Mucosa of rectum (tissue), 2 donors: Measurements from ENCODE around the gene DOCK1.

Experiments used
- H3K27ac ChIP-seq, 2 donors: one replicate each; pipeline ENCODE4 v1.7.0; 2013; ENCODE audit warnings: inconsistent platforms in 2 of 2, low read depth in 2 of 2, low read length in 2 of 2
- H3K27me3 ChIP-seq, 2 donors: one replicate each; pipeline ENCODE4 v1.7.0; 2013; ENCODE audit warnings: low read length in 2 of 2; ENCODE audit not compliant: control insufficient read depth in 2 of 2, insufficient read depth in 2 of 2
- H3K36me3 ChIP-seq, 2 donors: one replicate each; pipeline ENCODE4 v1.7.0; 2013; ENCODE audit warnings: low read length in 2 of 2; ENCODE audit not compliant: control insufficient read depth in 2 of 2, insufficient read depth in 2 of 2
- H3K4me1 ChIP-seq, 2 donors: one replicate each; pipeline ENCODE4 v1.7.0; 2013; ENCODE audit warnings: low read length in 2 of 2, mild to moderate bottlenecking in 1 of 2; ENCODE audit not compliant: control insufficient read depth in 2 of 2, insufficient read depth in 2 of 2
- H3K4me3 ChIP-seq, 2 donors: one replicate each; pipeline ENCODE4 v1.7.0; 2013; ENCODE audit warnings: low read length in 2 of 2
- H3K9ac ChIP-seq, 2 donors: one replicate each; pipeline ENCODE4 v1.7.0; 2013; ENCODE audit warnings: low read length in 2 of 2, low read depth in 1 of 2, mild to moderate bottlenecking in 1 of 2
- H3K9me3 ChIP-seq, 2 donors: one replicate each; pipeline ENCODE4 v1.7.0; 2013; ENCODE audit warnings: low read length in 2 of 2; ENCODE audit not compliant: control insufficient read depth in 2 of 2
- donor health status: healthy.
- donor health status: Normal muscosa, but diverticular disease.

Gene DOCK1

DNA sequence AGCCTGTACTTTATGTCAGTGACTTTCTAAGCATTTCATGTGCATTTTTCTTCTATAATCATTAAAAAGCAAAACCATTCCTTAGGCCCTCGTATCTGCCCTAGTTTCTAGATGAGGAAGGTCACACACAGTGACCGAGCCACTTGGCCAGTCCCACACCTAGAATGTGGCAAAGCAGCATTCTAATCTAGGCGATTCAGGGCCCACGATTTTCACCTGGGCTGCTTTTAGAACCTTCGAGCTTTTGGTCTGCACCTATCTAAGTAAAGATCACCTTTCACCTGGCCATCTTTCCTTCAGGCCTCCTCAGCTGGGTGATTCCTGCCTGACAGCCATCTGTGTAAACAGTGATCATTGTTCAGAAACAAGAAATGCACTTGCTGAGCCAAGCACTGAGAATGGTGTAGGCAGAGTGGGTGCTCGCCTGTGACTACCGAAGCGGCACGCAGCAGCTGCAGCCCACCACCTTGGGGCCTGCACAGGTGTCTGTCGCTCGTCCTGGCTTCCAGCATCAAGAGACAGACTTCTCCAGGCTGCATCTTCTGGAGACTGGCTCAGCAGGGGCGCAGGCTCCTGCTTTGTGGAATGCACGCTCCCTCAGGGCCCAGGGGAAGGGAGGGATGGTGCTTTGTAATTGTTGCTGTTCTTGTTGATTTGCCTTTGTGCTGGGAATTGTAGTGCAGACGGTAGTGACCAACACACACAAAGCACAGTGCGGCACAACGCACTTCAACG, 440.2 kb downstream of the DOCK1 start:
- Histone ChIP-seq H3K27ac (no peak overlapping the region), H3K4me3 (no peak overlapping the region), H3K27me3 (no peaks in the 10 kb centered on the region), H3K9ac (no peak overlapping the region), H3K9me3 (no peaks in the 10 kb centered on the region), H3K4me1 (no peaks in the 10 kb centered on the region), H3K36me3 (peaks cover 15 to 16% of the 10 kb centered on the region in 2 donors)

DNA sequence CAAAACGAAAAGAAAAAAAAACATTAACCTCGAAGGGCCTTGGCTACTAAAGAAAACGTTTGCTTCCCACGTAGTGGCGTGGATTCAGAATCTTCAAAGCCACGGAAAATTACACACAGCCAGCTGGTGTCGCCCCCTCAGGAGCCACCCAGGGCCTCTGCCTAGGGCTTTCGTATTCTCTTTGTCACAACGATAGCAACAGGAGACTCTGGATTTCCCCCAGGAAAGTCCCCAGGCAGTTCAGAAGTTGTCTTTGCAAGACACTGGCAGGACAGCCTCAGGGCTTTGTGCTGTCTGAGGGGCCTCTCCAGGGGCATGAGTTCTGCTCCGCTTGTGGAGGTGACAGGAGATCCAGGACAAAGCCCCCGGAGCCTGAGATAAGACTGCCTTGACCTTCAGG, 441.4 kb downstream of the DOCK1 start:
- no peak overlapping the region for H3K27ac ChIP-seq
- H3K9ac ChIP-seq = no peak overlapping the region
- no peak overlapping the region for H3K4me3 ChIP-seq
- no peaks in the 10 kb centered on the region for H3K4me1 ChIP-seq
- no peaks in the 10 kb centered on the region for H3K27me3 ChIP-seq
- H3K36me3 ChIP-seq = peaks cover 15 to 16% of the 10 kb centered on the region in 2 donors
- H3K9me3 ChIP-seq = no peaks in the 10 kb centered on the region

DNA sequence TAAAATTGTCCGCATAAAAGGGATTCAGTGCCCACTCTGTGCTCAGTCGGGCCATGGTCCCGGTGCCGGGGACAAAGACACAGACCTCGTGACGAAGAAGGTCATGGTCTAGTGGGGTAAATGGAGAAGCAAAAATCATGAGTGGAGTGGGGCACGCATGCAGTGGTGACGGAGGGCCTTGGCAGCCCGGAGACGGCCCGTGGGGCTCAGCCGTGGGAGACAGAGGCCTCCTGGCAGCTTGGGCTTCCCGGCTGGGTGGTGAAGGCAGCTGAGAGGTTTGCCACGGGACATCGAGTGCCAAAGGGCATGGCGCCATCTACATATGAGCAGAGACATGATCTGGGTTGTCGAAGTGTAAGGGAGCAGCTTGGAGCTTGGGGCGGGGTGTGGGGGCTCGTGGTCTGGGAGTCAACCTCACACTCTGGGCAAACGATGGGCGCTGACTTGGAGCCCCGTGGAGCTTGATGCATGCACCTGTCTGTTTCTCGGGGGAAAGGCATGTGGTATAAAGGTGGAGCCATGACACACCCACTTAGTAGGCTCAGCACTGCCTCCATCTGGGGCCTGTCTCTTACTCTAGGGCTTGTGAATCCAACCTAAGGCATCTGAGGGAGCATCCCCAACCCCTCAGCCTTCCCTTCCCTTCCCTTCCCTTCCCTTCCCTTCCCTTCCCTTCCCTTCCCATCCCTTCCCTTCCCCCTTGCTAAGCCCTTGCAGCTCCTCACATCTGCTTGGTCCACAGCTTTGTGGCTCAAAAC, 442.2 kb downstream of the DOCK1 start:
- peaks cover 15 to 16% of the 10 kb centered on the region in 2 donors for H3K36me3 ChIP-seq
- H3K9me3 ChIP-seq = no peaks in the 10 kb centered on the region
- no peaks in the 10 kb centered on the region for H3K27me3 ChIP-seq
- H3K27ac ChIP-seq = no peak overlapping the region
- H3K4me3 ChIP-seq = no peak overlapping the region
- H3K9ac ChIP-seq = no peak overlapping the region
- H3K4me1 ChIP-seq = no peaks in the 10 kb centered on the region

DNA sequence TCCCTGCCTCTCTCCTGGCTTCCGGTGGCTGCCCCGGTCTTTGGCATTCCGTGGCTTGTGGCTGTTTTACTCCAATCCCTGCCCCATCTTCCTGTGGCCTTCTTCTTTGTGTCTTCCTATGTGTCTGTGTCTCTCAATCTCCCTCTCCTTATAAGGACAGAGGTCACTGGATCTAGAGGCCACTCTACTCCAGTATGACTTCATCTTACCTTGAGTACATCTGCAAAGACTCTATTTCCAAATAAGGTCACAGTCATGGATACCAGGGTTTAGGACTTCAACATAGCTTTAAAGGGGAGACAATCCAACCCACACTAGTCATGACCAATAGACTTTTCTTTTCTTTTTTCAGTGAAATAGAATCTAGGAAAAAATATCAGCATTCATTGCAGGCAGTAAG, 444.5 kb downstream of the DOCK1 start:
- H3K9me3 ChIP-seq = no peaks in the 10 kb centered on the region
- H3K27me3 ChIP-seq = no peaks in the 10 kb centered on the region
- H3K9ac ChIP-seq = no peak overlapping the region
- H3K27ac ChIP-seq = no peak overlapping the region
- H3K4me1 ChIP-seq = no peaks in the 10 kb centered on the region
- peaks cover 8 to 10% of the 10 kb centered on the region in 2 donors for H3K36me3 ChIP-seq
- H3K4me3 ChIP-seq = no peak overlapping the region

DNA sequence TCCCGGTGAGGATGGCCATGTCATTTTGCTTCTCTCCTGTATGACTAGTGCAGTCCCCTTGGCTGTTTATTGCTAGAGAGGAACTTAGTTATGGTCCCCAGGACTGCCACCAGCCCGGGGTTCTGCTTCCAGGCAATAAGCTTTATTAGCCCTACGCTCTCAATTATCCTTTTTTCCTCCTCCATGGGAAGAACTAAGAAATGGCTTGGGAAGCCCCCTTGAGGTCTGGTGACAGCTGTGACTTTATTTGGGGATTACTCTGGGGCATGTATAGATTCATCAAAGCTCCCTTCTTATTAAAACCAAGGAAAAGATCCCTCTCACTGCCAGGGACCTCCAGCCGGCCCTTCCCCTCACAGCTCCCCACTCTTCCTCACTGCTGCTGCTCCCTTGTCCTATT, 446.3 kb downstream of the DOCK1 start:
- no peak overlapping the region for H3K9ac ChIP-seq
- no peaks in the 10 kb centered on the region for H3K9me3 ChIP-seq
- no peaks in the 10 kb centered on the region for H3K27me3 ChIP-seq
- no peak overlapping the region for H3K27ac ChIP-seq
- H3K4me1 ChIP-seq = no peaks in the 10 kb centered on the region
- peaks cover 0 to 8% of the 10 kb centered on the region in 2 donors for H3K36me3 ChIP-seq
- H3K4me3 ChIP-seq = no peak overlapping the region

DNA sequence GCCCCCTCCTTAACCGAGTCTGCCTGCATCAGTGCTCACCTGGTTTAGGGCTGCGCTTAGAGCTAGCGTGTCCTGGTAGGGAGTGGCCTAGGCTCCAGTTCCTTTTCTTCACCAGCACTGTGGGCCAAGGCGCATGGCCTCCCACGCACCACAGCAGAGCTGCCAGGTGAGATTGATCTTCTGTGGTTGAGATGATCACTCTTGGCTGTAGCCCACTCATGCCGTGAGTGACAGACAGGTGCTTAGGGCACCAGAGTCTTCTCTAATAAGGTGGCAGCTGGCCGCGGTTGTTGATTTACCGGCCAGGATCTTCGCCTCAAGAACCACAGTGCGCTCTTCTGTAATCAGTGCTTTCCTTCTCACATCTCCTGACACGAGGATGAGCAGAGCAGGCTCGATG, 448.3 kb downstream of the DOCK1 start:
- Histone ChIP-seq H3K9ac (no peak overlapping the region), H3K4me1 (no peaks in the 10 kb centered on the region), H3K4me3 (no peak overlapping the region), H3K27me3 (no peaks in the 10 kb centered on the region), H3K36me3 (peaks cover 0 to 8% of the 10 kb centered on the region in 2 donors), H3K27ac (no peak overlapping the region), H3K9me3 (no peaks in the 10 kb centered on the region)

DNA sequence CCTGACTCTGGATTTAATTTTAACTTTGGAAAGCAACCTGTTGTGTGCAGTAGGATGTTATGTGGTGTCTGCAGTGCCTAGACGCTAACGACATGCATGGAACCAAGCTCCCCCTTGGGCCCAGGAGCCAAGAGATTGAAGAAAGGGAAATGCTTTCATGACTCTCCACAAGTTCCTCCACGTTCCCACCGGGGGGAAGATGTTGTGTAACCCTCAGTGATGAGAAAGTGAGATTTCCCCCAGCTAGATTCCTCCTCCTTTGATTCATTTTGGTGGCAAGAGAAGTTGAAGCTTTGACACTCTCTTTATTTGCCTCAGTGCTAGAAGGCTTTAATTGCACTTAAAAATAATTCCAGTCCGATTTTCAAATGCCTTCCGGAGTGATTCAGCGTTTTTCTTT, 449.0 kb downstream of the DOCK1 start:
- Histone ChIP-seq H3K36me3 (peaks cover 0 to 8% of the 10 kb centered on the region in 2 donors), H3K27me3 (no peaks in the 10 kb centered on the region), H3K9me3 (no peaks in the 10 kb centered on the region), H3K4me3 (no peak overlapping the region), H3K9ac (no peak overlapping the region), H3K4me1 (no peaks in the 10 kb centered on the region), H3K27ac (no peak overlapping the region)

DNA sequence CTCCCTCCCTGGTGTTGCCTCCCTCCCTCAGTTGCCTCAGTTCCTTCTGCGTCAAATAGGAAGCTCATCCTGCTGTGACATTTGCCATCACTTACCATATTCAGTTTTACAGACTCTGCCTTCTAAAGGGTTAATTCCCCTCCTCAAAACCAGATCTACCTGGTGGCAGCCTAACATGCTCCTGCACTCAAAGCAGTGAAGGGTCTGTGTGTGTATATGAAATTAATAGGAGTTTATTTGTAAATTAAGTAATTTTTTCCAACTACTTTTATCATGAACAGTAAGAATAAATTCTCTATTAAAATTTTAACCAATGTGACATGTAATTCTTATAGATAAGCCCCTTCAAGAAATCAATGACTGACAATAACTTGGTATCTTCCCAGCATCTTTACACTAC, 449.8 kb downstream of the DOCK1 start:
- no peaks in the 10 kb centered on the region for H3K27me3 ChIP-seq
- H3K27ac ChIP-seq = no peak overlapping the region
- H3K4me1 ChIP-seq = no peaks in the 10 kb centered on the region
- H3K9me3 ChIP-seq = no peaks in the 10 kb centered on the region
- H3K4me3 ChIP-seq = no peak overlapping the region
- H3K36me3 ChIP-seq = peaks cover 0 to 8% of the 10 kb centered on the region in 2 donors
- H3K9ac ChIP-seq = no peak overlapping the region

DNA sequence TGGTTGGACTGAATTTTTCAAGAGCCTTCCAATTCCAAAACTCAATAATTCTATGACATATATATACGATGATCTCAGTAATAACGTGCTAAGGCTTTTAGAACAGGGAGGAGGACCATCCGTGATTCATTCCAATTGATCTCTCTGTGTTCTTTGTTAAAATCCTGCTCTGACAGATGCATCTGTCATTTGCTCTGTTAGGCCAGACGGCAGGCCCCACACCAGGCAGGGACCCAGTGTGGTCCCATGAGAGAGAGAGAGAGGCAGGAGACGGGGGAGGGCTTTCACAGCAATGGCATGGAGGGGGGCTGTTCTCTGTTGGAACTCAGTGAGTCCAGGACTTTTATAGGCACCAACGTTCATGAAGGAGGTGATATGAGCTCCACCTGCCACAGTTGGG, 451.1 kb downstream of the DOCK1 start:
- Histone ChIP-seq H3K4me3 (no peak overlapping the region), H3K9me3 (no peaks in the 10 kb centered on the region), H3K4me1 (no peaks in the 10 kb centered on the region), H3K27ac (no peak overlapping the region), H3K27me3 (no peaks in the 10 kb centered on the region), H3K36me3 (peaks cover 0 to 8% of the 10 kb centered on the region in 2 donors), H3K9ac (no peak overlapping the region)

DNA sequence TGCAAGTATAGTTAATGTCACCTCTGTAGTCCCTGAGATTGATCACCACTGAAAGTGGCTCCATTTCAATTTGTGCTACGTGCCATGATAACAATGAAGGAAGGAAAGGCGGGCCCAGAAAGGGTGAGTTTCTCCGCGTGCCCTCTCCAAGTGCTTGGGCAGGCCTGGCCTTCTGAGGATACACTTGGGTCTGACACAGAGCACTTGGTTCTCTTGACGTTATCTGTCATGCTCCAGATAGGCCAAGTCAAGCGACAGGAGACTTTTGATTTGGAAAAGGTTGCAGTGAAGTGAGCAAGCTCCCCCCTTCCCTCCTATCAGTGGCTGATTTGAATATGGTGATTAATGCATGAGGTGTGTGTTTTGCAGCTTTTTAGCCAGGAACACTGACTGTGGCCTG, 452.0 kb downstream of the DOCK1 start:
- no peak overlapping the region for H3K27ac ChIP-seq
- no peaks in the 10 kb centered on the region for H3K27me3 ChIP-seq

More for the DNA sequence above, 452.0 kb downstream of the DOCK1 start:
- Histone ChIP-seq H3K9ac (no peak overlapping the region), H3K4me1 (no peaks in the 10 kb centered on the region), H3K9me3 (no peaks in the 10 kb centered on the region), H3K36me3 (peaks cover 2 to 8% of the 10 kb centered on the region in 2 donors), H3K4me3 (no peak overlapping the region)
